ENCODE data around the gene CCDC120. TPM values are rescaled to one million over a fixed set of nuclear protein-coding genes. Genes with fewer than 3 reads are reported as not detected.

Gene CCDC120
- polyA plus RNA-seq, 1 experiment = 0.83 TPM

DNA sequence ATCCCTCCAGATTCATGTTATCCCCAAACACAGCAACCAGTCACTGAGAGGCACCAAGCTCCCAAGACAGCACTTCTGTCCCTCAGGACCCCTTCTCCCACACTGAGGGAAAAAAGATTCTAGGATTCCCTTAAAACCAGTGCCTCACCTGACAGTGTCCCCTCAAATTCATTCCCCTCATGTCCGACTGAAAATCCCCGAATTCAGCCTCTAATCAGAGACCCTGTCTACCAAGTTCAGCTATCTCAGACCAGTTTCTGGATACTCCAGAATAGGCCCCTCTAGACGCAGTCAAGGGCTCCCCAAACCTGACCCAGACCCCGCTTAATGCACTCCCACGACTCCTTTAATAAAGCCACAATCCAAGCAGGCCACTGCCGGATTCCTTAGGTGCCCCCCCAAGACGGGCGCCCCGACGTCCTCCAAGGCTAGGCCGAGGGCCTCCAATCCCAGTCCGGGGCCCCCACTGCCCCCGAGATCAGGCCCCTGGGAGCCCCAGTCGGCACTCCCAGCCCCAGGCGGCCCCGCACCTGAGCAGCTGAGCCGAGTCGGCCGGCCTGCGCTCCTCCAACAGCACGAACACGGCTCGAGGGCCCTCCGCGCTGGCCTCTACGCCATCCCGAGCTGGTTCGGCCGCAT lies 16.1 kb upstream of the CCDC120 start:
- ChIA-PET CTCF (interaction anchor here (0.6 to 0.7 kb wide), 2 partner anchors 71 to 1972 kb away, joined by 3 read pairs; partner anchors contain the start of gene KCND1), POLR2A (interaction anchor here (0.6 to 2.5 kb wide), 14 partner anchors 8 to 1392 kb away, joined by 3 to 20 read pairs (median 5); partner anchors contain the start of genes ELK1, GRIPAP1, KCND1 and PQBP1)
- no peak for DNase-seq (ENCODE audit: low read depth, low spot score)
- TF ChIP-seq, protein P1, sequence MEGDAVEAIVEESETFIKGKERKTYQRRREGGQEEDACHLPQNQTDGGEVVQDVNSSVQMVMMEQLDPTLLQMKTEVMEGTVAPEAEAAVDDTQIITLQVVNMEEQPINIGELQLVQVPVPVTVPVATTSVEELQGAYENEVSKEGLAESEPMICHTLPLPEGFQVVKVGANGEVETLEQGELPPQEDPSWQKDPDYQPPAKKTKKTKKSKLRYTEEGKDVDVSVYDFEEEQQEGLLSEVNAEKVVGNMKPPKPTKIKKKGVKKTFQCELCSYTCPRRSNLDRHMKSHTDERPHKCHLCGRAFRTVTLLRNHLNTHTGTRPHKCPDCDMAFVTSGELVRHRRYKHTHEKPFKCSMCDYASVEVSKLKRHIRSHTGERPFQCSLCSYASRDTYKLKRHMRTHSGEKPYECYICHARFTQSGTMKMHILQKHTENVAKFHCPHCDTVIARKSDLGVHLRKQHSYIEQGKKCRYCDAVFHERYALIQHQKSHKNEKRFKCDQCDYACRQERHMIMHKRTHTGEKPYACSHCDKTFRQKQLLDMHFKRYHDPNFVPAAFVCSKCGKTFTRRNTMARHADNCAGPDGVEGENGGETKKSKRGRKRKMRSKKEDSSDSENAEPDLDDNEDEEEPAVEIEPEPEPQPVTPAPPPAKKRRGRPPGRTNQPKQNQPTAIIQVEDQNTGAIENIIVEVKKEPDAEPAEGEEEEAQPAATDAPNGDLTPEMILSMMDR (IDR thresholded peaks at IDR 0.05; ENCODE audit: low read depth, low read length) = no peak
- H3K9me3 ChIP-seq (ENCODE audit: control insufficient read depth, insufficient read depth, low read length) = no peaks in the 10 kb centered on the region
- H3K27ac ChIP-seq (ENCODE audit: low read depth, low read length) = peak overlapping the region; percentile 89
- H3K27me3 ChIP-seq (ENCODE audit: control insufficient read depth, insufficient read depth, low read length) = no peaks in the 10 kb centered on the region
- peak overlapping the region; percentile 79 for H3K4me3 ChIP-seq (ENCODE audit: low read depth, low read length)

GRCh38 chrX:49043220-49043986 lies 15.4 kb upstream of the CCDC120 start, which contains the start of gene TFE3:
TFE3 (minus strand) TSS chrX:49043357; CDS start chrX:49043226, 131 bp downstream.
- peak; percentile 97 for DNase-seq (ENCODE audit: low read depth, low spot score)
- Histone ChIP-seq H3K27ac (ENCODE audit: low read depth, low read length) (peak within 1 kb of the TSS; percentile 89), H3K9me3 (ENCODE audit: control insufficient read depth, insufficient read depth, low read length) (no peaks in the 10 kb centered on the region), H3K4me3 (ENCODE audit: low read depth, low read length) (peak within 1 kb of the TSS; percentile 79), H3K27me3 (ENCODE audit: control insufficient read depth, insufficient read depth, low read length) (no peaks in the 10 kb centered on the region)
- CTCF ChIA-PET = interaction anchor here (0.6 to 1.4 kb wide), 6 partner anchors 10 to 1972 kb away, joined by 3 to 6 read pairs (median 4); partner anchors contain the start of gene KCND1
- TF ChIP-seq, protein P1 (IDR thresholded peaks at IDR 0.05; ENCODE audit: low read depth, low read length) = peak; percentile 56
- POLR2A ChIA-PET = interaction anchor here (0.5 to 2.5 kb wide), 12 partner anchors 9 to 1393 kb away, joined by 3 to 20 read pairs (median 4); partner anchors contain the start of genes ELK1, GRIPAP1, KCND1 and PQBP1

DNA sequence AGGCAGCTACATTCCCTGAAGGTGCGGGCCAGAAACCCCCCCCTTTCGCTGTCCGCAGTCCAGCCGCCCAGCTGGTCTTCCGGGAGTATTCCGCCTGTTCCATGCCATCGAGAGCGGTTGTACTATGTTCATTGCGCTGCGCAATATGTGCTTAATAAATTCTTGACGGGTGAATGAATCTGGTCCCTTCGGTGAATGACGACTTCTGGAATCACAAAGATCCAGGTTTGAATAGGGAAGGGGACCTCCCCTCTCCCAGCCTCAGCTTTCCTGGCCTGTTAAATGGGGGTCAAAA lies 14.9 kb upstream of the CCDC120 start:
- TF ChIP-seq, protein P1 (IDR thresholded peaks at IDR 0.05; ENCODE audit: low read depth, low read length) = no peak
- peak overlapping the region; percentile 40 for H3K4me3 ChIP-seq (ENCODE audit: low read depth, low read length)
- POLR2A ChIA-PET = interaction anchor here (0.5 to 1.6 kb wide), 3 partner anchors 9 to 64 kb away, joined by 3 to 4 read pairs (median 3); partner anchors contain the start of gene PRAF2
- peak overlapping the region; percentile 52 for H3K27ac ChIP-seq (ENCODE audit: low read depth, low read length)
- CTCF ChIA-PET = interaction anchor here (0.9 to 1.4 kb wide), 4 partner anchors 9 to 98 kb away, joined by 3 to 6 read pairs (median 4); no protein-coding TSS in a partner anchor
- H3K27me3 ChIP-seq (ENCODE audit: control insufficient read depth, insufficient read depth, low read length) = no peaks in the 10 kb centered on the region
- DNase-seq (ENCODE audit: low read depth, low spot score) = no peak
- no peaks in the 10 kb centered on the region for H3K9me3 ChIP-seq (ENCODE audit: control insufficient read depth, insufficient read depth, low read length)

GRCh38 chrX:49053223-49054072 lies 5.4 kb upstream of the CCDC120 start:
- ChIA-PET POLR2A (interaction anchor here (0.7 kb wide), 1 partner anchor 10 kb away, joined by 3 read pairs; no protein-coding TSS in a partner anchor), CTCF (interaction anchor here (1.0 kb wide), 1 partner anchor 9 kb away, joined by 4 read pairs; no protein-coding TSS in a partner anchor)
- TF ChIP-seq, protein P1 (IDR thresholded peaks at IDR 0.05; ENCODE audit: low read depth, low read length) = no peak
- H3K27ac ChIP-seq (ENCODE audit: low read depth, low read length) = no peak overlapping the region
- H3K4me3 ChIP-seq (ENCODE audit: low read depth, low read length) = peak overlapping the region; percentile 59
- DNase-seq (ENCODE audit: low read depth, low spot score) = no peak
- no peaks in the 10 kb centered on the region for H3K27me3 ChIP-seq (ENCODE audit: control insufficient read depth, insufficient read depth, low read length)
- H3K9me3 ChIP-seq (ENCODE audit: control insufficient read depth, insufficient read depth, low read length) = no peaks in the 10 kb centered on the region
